Pulmonary artery endothelial cell (primary cell): ENCODE data around the gene TAGLN3. TPM values are rescaled to one million over a fixed set of nuclear protein-coding genes. Genes with fewer than 3 reads are reported as not detected.

Source experiments
- DNase-seq: peaks from one replicate; pipeline ENCODE4 v3.0.0-alpha.2; 2011; ENCODE audit warnings: low read depth, low spot score
- total RNA-seq: library from RNA; depleted of rRNA; stranded (reverse); fragments of >200 nt; gene quantifications from 2 replicates; pipeline ENCODE4 v1.2.3, GENCODE V29; 2014

TAGLN3 gene
- total RNA-seq, 1 donor from 2014 or later, result not detected

GRCh38 chr3:112046599-112046998, 47.9 kb downstream of the TAGLN3 start:
- no peak for DNase-seq

GRCh38 chr3:112047264-112047663, 48.5 kb downstream of the TAGLN3 start:
- DNase-seq, result no peak

GRCh38 chr3:112048911-112049310, 50.2 kb downstream of the TAGLN3 start:
- DNase-seq, result no peak

- no peak for DNase-seq
These were observed 54.5 kb downstream of the TAGLN3 start for GRCh38 chr3:112053229-112053628.

- DNase-seq, result no peak
These were observed 57.8 kb downstream of the TAGLN3 start for GRCh38 chr3:112056451-112056929.

- DNase-seq, result no peak
These were observed 60.8 kb downstream of the TAGLN3 start for GRCh38 chr3:112059497-112059896.

- DNase-seq, result no peak
These were observed 62.4 kb downstream of the TAGLN3 start for GRCh38 chr3:112061152-112061551.

Other genes with a start within 250 kb of the TAGLN3 start
- gene PHLDB2, start 139.7 kb upstream of the TAGLN3 start, total RNA-seq, result 66.9 and 87.3 TPM in 2 replicates
- gene ABHD10, start 19.9 kb upstream of the TAGLN3 start, total RNA-seq, result 38.0 and 49.4 TPM in 2 replicates
- gene TMPRSS7, start 35.8 kb downstream of the TAGLN3 start, total RNA-seq, result not detected in 2 replicates
- gene C3orf52, start 87.5 kb downstream of the TAGLN3 start, total RNA-seq, result 5.7 TPM in 2 replicates
- not detected in 2 replicates for gene GCSAM, start 134.3 kb downstream of the TAGLN3 start, total RNA-seq